Smooth muscle cell (in vitro differentiated cells): ENCODE data around the gene ADRA2A. TPM values are rescaled to one million over a fixed set of nuclear protein-coding genes. Genes with fewer than 3 reads are reported as not detected.

Experiments used
- DNase-seq: peaks from one replicate; lab custom pipeline; 2025; ENCODE audit not compliant: unreplicated experiment; lab: John Stamatoyannopoulos, UW
- H2AFZ ChIP-seq: fragments of 200-600 bp; sonication (generic); 2 replicates; pipeline ENCODE4 v1.6.0; 2016; ENCODE audit warnings: antibody characterized with exemption, low read depth, mild to moderate bottlenecking
- H3F3A ChIP-seq: fragments of 200-600 bp; sonication (generic); 2 replicates; pipeline ENCODE4 v1.6.0; 2017; ENCODE audit warnings: antibody characterized with exemption, low read depth
- H3K27ac ChIP-seq: fragments of 200-600 bp; sonication (generic); 2 replicates; pipeline ENCODE4 v1.5.1; 2016; ENCODE audit warnings: low read depth, mild to moderate bottlenecking
- H3K27me3 ChIP-seq: fragments of 200-600 bp; sonication (generic); 2 replicates; pipeline ENCODE4 v1.6.1; 2016; ENCODE audit warnings: low read depth, mild to moderate bottlenecking
- H3K36me3 ChIP-seq: fragments of 200-600 bp; sonication (generic); 2 replicates; pipeline ENCODE4 v1.5.1; 2016; ENCODE audit warnings: low read depth
- H3K4me1 ChIP-seq: fragments of 200-600 bp; sonication (generic); 2 replicates; pipeline ENCODE4 v1.5.1; 2016; ENCODE audit warnings: low read depth
- H3K4me2 ChIP-seq: fragments of 200-600 bp; sonication (generic); 2 replicates; pipeline ENCODE4 v1.6.0; 2016; ENCODE audit warnings: mild to moderate bottlenecking
- H3K4me3 ChIP-seq: fragments of 200-600 bp; sonication (generic); 2 replicates; pipeline ENCODE4 v1.5.1; 2016; ENCODE audit warnings: mild to moderate bottlenecking
- H3K79me2 ChIP-seq: fragments of 200-600 bp; sonication (generic); 2 replicates; pipeline ENCODE4 v1.6.0; 2016; ENCODE audit warnings: low read depth, mild to moderate bottlenecking
- H3K9ac ChIP-seq: fragments of 200-600 bp; sonication (generic); 2 replicates; pipeline ENCODE4 v1.6.0; 2016; ENCODE audit warnings: low read depth
- H3K9me3 ChIP-seq: fragments of 200-600 bp; sonication (generic); replicated peaks from 2 replicates; pipeline ENCODE4 v1.5.1; 2016; ENCODE audit warnings: low read depth
- H4K20me1 ChIP-seq: fragments of 200-600 bp; sonication (generic); 2 replicates; pipeline ENCODE4 v1.6.0; 2016; ENCODE audit warnings: low read depth
- WGBS: methylation state at CpG from one replicate; pipeline ENCODE4 v1.1.7; 2016; ENCODE audit warnings: low lambda C conversion rate; 5-methylcytosine and 5-hydroxymethylcytosine counted together
- polyA plus RNA-seq: library from polyadenylated mRNA; unstranded; fragments of >200 nt; fragmentation: Nextera tagmentation; extraction: Ambion mirVana; gene quantifications from 2 replicates; pipeline ENCODE4 v1.2.1, GENCODE V29; 2016
- total RNA-seq: library from RNA; depleted of rRNA; stranded (reverse); fragments of >200 nt; gene quantifications from 2 replicates; pipeline ENCODE4 v1.2.3, GENCODE V29; 2014
- TF ChIP-seq, protein P1 (sequence below): fragments of 200-600 bp; sonication (generic); IDR thresholded peaks from 2 replicates; pipeline ENCODE4 v1.5.1; 2017; ENCODE audit warnings: borderline replicate concordance, mild to moderate bottlenecking, antibody characterized with exemption; ENCODE audit not compliant: insufficient read depth, poor library complexity, severe bottlenecking

Gene ADRA2A
- total and polyA plus RNA-seq, 2 experiments from 2014 or later: 0.67 to 3.8 TPM

DNA sequence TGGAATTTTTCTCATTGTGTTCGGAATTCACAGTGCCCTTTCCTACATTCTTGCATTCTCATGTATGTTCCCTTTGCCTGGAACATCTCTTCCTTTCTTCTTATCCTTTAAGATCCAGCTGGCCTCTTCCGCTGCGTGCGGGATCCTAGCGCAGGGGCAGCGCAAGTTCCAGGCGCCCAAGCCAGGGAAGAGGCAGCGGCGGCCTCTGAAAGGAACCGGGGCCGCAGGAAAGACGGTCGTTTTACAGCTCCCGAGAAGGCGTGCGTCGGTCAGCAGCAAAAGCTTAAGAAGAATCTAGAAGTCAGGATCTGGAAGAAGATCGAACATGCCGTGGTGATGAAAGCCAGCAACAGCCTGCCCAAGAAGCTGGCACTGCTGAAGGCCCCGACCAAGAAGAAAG lies 28.0 kb downstream of the ADRA2A start:
- H3K27ac ChIP-seq: no peak overlapping the region
- H3K9ac ChIP-seq: no peak overlapping the region
- 95% methylated on average over 20 of the region's 20 CpGs for WGBS
- H3K27me3 ChIP-seq: peaks cover 4% of the 10 kb centered on the region
- no peak overlapping the region for H3K4me3 ChIP-seq
- H3K4me2 ChIP-seq: no peak overlapping the region
- no peaks in the 10 kb centered on the region for H3K9me3 ChIP-seq
- no peaks in the 10 kb centered on the region for H3K36me3 ChIP-seq
- DNase-seq: no peak
- H3F3A ChIP-seq: no peaks in the 10 kb centered on the region
- no peaks in the 10 kb centered on the region for H3K4me1 ChIP-seq
- TF ChIP-seq, protein P1, sequence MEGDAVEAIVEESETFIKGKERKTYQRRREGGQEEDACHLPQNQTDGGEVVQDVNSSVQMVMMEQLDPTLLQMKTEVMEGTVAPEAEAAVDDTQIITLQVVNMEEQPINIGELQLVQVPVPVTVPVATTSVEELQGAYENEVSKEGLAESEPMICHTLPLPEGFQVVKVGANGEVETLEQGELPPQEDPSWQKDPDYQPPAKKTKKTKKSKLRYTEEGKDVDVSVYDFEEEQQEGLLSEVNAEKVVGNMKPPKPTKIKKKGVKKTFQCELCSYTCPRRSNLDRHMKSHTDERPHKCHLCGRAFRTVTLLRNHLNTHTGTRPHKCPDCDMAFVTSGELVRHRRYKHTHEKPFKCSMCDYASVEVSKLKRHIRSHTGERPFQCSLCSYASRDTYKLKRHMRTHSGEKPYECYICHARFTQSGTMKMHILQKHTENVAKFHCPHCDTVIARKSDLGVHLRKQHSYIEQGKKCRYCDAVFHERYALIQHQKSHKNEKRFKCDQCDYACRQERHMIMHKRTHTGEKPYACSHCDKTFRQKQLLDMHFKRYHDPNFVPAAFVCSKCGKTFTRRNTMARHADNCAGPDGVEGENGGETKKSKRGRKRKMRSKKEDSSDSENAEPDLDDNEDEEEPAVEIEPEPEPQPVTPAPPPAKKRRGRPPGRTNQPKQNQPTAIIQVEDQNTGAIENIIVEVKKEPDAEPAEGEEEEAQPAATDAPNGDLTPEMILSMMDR: no peak
- H2AFZ ChIP-seq: no peak overlapping the region
- H3K79me2 ChIP-seq: no peaks in the 10 kb centered on the region
- H4K20me1 ChIP-seq: no peaks in the 10 kb centered on the region

DNA sequence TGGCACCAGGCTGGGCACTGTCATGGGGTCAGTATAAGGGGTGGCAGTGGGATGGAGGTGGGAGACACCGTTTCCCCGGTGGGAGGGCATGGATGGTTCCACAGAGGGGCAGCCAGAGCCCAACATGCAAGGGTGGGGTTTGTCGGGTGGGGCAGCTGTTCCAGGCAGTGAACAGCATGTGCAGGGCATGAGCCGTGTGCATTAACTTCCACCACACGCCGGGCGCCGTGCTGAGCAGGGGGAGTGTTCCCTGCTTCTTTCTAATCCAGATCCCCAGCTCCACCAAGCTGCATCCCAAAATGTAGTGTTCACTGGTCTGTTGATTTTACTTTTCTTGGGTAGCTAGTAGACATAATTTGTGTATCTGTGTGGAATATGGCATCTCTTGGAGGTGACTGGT lies 29.3 kb downstream of the ADRA2A start:
- no peak overlapping the region for H3K27ac ChIP-seq
- H3K4me1 ChIP-seq: no peaks in the 10 kb centered on the region
- no peaks in the 10 kb centered on the region for H3K9me3 ChIP-seq
- no peak overlapping the region for H3K4me2 ChIP-seq
- H3K9ac ChIP-seq: no peak overlapping the region
- no peaks in the 10 kb centered on the region for H4K20me1 ChIP-seq
- no peaks in the 10 kb centered on the region for H3K36me3 ChIP-seq
- TF ChIP-seq, protein P1: no peak
- no peaks in the 10 kb centered on the region for H3F3A ChIP-seq
- no peak overlapping the region for H3K4me3 ChIP-seq
- no peak overlapping the region for H2AFZ ChIP-seq
- H3K79me2 ChIP-seq: no peaks in the 10 kb centered on the region
- H3K27me3 ChIP-seq: peaks cover 4% of the 10 kb centered on the region
- WGBS: 86% methylated on average over 7 of the region's 8 CpGs
- no peak for DNase-seq

DNA sequence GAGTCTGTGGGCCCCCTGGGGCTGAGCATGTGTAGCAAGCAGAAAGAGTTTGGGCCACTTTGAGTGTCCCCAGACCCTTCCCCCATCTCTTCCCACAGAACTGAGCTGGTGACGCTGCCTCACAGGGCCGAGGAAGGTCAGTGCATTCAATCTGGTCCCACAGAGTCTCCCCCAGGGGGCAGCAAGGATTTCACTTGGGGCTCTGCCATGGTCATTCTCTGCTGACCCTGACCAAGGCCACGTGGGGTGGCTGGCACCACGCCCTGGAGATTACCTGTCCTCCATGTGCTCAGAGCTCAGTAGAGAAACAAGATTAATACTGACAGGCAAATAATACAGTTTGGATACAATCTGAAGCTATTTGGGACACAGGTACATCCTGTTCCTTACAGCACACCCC lies 30.2 kb downstream of the ADRA2A start:
- no peak overlapping the region for H3K4me2 ChIP-seq
- H3K36me3 ChIP-seq: no peaks in the 10 kb centered on the region
- no peak for DNase-seq
- no peaks in the 10 kb centered on the region for H3F3A ChIP-seq
- no peak overlapping the region for H3K4me3 ChIP-seq
- TF ChIP-seq, protein P1: no peak
- H4K20me1 ChIP-seq: no peaks in the 10 kb centered on the region
- no peaks in the 10 kb centered on the region for H3K4me1 ChIP-seq
- H2AFZ ChIP-seq: no peak overlapping the region
- peaks cover 4% of the 10 kb centered on the region for H3K27me3 ChIP-seq
- no peak overlapping the region for H3K27ac ChIP-seq
- 83% methylated on average over 4 of the region's 4 CpGs for WGBS
- no peak overlapping the region for H3K9ac ChIP-seq
- no peaks in the 10 kb centered on the region for H3K79me2 ChIP-seq
- H3K9me3 ChIP-seq: no peaks in the 10 kb centered on the region

DNA sequence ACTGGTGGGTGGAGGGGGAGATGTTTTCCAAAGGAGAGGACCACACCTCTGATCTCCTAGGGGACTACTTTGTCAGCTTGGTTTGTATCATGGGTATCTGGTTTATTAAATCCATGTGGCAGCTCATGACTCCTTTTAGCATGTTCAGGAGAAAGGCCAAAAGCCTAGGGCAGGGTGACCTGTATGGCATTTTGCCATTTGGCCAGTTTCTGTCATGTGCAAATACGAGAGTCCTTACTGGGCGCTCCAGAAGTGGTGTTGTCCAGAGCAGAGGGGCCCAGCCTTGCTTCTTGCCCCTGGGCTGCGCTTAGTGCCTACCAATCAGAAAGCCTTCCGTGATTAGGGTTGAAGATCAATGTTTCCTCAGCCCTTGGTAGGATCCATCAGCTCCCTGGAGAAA lies 31.0 kb downstream of the ADRA2A start:
- H3K9ac ChIP-seq: no peak overlapping the region
- H2AFZ ChIP-seq: no peak overlapping the region
- H3K79me2 ChIP-seq: no peaks in the 10 kb centered on the region
- H3K4me3 ChIP-seq: no peak overlapping the region
- 98% methylated on average over 4 of the region's 4 CpGs for WGBS
- H3K4me2 ChIP-seq: no peak overlapping the region
- H3F3A ChIP-seq: no peaks in the 10 kb centered on the region
- peaks cover 4% of the 10 kb centered on the region for H3K27me3 ChIP-seq
- DNase-seq: no peak
- no peaks in the 10 kb centered on the region for H4K20me1 ChIP-seq
- TF ChIP-seq, protein P1: no peak
- no peaks in the 10 kb centered on the region for H3K4me1 ChIP-seq
- H3K9me3 ChIP-seq: no peaks in the 10 kb centered on the region
- H3K27ac ChIP-seq: no peak overlapping the region
- H3K36me3 ChIP-seq: no peaks in the 10 kb centered on the region
